KMS-11 (cell line): ENCODE data around the gene TESPA1.

Experiments
- H2AFZ ChIP-seq: fragments of 200-600 bp; sonication (generic); 2 replicates; pipeline ENCODE4 v1.6.1; 2016; ENCODE audit warnings: antibody characterized with exemption, mixed run types, low read depth
- H3K27ac ChIP-seq: fragments of 200-600 bp; sonication (generic); 2 replicates; pipeline ENCODE4 v1.6.1; 2016; ENCODE audit warnings: mild to moderate bottlenecking, mixed run types
- H3K27me3 ChIP-seq: fragments of 200-600 bp; sonication (generic); 2 replicates; pipeline ENCODE4 v1.6.1; 2017; ENCODE audit warnings: mild to moderate bottlenecking, low read depth, mixed run types, moderate library complexity; ENCODE audit not compliant: insufficient read depth
- H3K36me3 ChIP-seq: fragments of 200-600 bp; sonication (generic); 2 replicates; pipeline ENCODE4 v1.6.1; 2017; ENCODE audit warnings: mild to moderate bottlenecking, mixed run types; ENCODE audit not compliant: insufficient read depth
- H3K4me1 ChIP-seq: fragments of 200-600 bp; sonication (generic); 2 replicates; pipeline ENCODE4 v1.6.1; 2016; ENCODE audit warnings: mild to moderate bottlenecking, low read depth, mixed run types; ENCODE audit not compliant: poor library complexity, severe bottlenecking
- H3K4me2 ChIP-seq: fragments of 200-600 bp; sonication (generic); 2 replicates; pipeline ENCODE4 v1.7.0; 2016; ENCODE audit warnings: mild to moderate bottlenecking, mixed run types
- H3K4me3 ChIP-seq: fragments of 200-600 bp; sonication (generic); IDR thresholded peaks from 2 replicates; pipeline ENCODE4 v1.6.1; 2017; ENCODE audit warnings: low read depth, low read length, mixed read lengths; ENCODE audit not compliant: insufficient read depth
- H3K79me2 ChIP-seq: fragments of 200-600 bp; sonication (generic); 2 replicates; pipeline ENCODE4 v1.6.1; 2016; ENCODE audit warnings: low read depth, mixed run types; ENCODE audit not compliant: insufficient read depth
- H3K9ac ChIP-seq: fragments of 200-600 bp; sonication (generic); 2 replicates; pipeline ENCODE4 v1.6.1; 2016; ENCODE audit warnings: mild to moderate bottlenecking, mixed run types
- H4K20me1 ChIP-seq: fragments of 200-600 bp; sonication (generic); 2 replicates; pipeline ENCODE4 v1.6.1; 2016; ENCODE audit warnings: mild to moderate bottlenecking, mixed run types; ENCODE audit not compliant: insufficient read depth
- CTCF ChIP-seq: fragments of 200-600 bp; sonication (generic); conservative IDR thresholded peaks from 2 replicates; pipeline ENCODE4 v1.6.1; 2017; ENCODE audit warnings: low read depth, mild to moderate bottlenecking, antibody characterized with exemption, low read length, moderate library complexity, mixed read lengths

TESPA1 gene

GRCh38 chr12:54932691-54933090 is 51.9 kb downstream of the TESPA1 start:
- TF ChIP-seq CTCF: no peak
- Histone ChIP-seq H3K4me2 (no peak overlapping the region), H4K20me1 (no peaks in the 10 kb centered on the region), H3K79me2 (no peaks in the 10 kb centered on the region), H3K36me3 (no peaks in the 10 kb centered on the region), H3K4me1 (no peaks in the 10 kb centered on the region), H2AFZ (no peak overlapping the region), H3K27ac (no peak overlapping the region), H3K27me3 (no peaks in the 10 kb centered on the region), H3K4me3 (no peak overlapping the region), H3K9ac (no peak overlapping the region)

- no peak overlapping the region for H3K9ac ChIP-seq
- no peak overlapping the region for H2AFZ ChIP-seq
- no peak overlapping the region for H3K27ac ChIP-seq
- no peak for TF ChIP-seq CTCF
- H3K4me1 ChIP-seq: no peaks in the 10 kb centered on the region
- no peak overlapping the region for H3K4me2 ChIP-seq
- no peak overlapping the region for H3K4me3 ChIP-seq
- H3K36me3 ChIP-seq: no peaks in the 10 kb centered on the region
- H3K79me2 ChIP-seq: no peaks in the 10 kb centered on the region
- H4K20me1 ChIP-seq: no peaks in the 10 kb centered on the region
- no peaks in the 10 kb centered on the region for H3K27me3 ChIP-seq
Measured at GRCh38 chr12:54932038-54932437, 52.5 kb downstream of the TESPA1 start.

DNA sequence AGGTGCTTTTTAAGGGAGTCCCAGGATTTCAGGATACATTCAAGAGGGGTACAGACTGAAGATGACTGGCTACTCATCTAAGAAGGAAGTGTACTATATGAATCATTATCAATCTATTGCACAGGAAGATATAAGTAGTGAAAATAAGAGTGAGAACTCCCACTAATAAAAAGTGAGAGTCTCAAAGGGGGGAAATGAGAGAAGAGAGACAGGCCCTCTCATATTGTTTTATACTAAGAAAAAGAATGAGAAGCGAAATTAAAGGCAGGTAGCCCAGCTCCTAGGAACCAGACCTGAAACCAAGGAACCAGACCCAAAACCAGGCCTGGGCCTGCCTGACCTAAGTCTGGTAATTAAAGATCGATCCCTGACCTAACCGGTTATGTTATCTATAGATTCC is 54.6 kb downstream of the TESPA1 start:
- Histone ChIP-seq H3K4me2 (no peak overlapping the region), H3K9ac (no peak overlapping the region), H3K27ac (no peak overlapping the region), H3K36me3 (no peaks in the 10 kb centered on the region), H3K4me1 (no peaks in the 10 kb centered on the region), H3K79me2 (no peaks in the 10 kb centered on the region), H2AFZ (no peak overlapping the region), H4K20me1 (no peaks in the 10 kb centered on the region), H3K27me3 (no peaks in the 10 kb centered on the region), H3K4me3 (no peak overlapping the region)
- no peak for TF ChIP-seq CTCF

DNA sequence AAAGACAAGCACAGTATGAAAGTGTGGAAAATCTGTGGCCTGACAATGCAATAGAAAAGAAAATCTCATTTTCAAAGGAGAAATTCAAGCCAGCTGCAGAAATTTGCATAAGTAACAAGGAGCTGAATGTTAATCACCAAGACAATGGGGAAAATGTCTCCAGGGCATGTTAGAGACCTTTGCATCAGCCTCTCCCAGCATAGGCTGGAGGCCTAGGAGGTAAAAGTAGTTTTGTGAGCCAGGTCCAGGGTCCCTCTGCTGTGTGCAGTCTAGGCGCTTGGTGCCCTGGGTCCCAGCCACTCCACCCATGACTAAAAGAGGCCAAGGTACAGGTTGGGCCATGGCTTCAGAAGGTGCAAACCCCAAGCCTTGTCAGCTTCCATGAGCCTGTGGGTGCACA is 58.3 kb downstream of the TESPA1 start:
- Histone ChIP-seq H3K27ac (no peak overlapping the region), H4K20me1 (no peaks in the 10 kb centered on the region), H3K4me3 (no peak overlapping the region), H3K27me3 (no peaks in the 10 kb centered on the region), H3K9ac (no peak overlapping the region), H2AFZ (no peak overlapping the region), H3K4me1 (no peaks in the 10 kb centered on the region), H3K36me3 (no peaks in the 10 kb centered on the region), H3K4me2 (no peak overlapping the region), H3K79me2 (no peaks in the 10 kb centered on the region)
- no peak for TF ChIP-seq CTCF
